ENCODE results near the gene PROM2. TPM values are rescaled to one million over a fixed set of nuclear protein-coding genes. Genes with fewer than 3 reads are reported as not detected.

The PROM2 gene
- total RNA-seq, 4 donors from 2014 or later, result 0.50 to 3.2 (median 2.1) TPM

DNA sequence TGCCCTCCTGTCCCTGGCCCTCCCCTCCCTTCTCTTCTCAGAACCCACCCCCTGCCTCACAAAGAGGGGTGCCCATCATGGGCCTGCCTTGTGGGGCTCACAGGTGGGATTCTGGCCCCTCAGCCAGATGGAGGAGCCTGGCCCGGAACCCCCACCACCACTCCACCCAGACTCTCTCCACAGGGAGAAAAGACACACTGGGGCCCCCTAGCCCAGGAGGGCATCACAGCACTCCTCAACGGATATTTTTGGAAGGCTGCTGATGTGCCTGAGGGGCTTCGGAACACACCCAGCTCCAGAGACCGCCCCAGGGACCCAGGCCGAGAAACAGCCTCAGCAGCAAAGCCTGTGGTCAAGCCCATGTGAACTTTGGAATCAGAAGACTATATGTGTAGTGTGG, 32.8 kb downstream of the PROM2 start:
- 82% methylated on average over 4 of the region's 5 CpGs for WGBS
- intact Hi-C loops (cut with DNase I), result no loop called here
- Histone ChIP-seq H3K4me1 (no peaks in the 10 kb centered on the region), H3K27ac (replicated peaks in 1 of 4) (no peak overlapping the region), H3K36me3 (no peaks in the 10 kb centered on the region), H3K27me3 (peaks cover 0 to 36% (median 0%) of the 10 kb centered on the region in 4 donors), H3K9me3 (no peaks in the 10 kb centered on the region), H3K4me3 (no peak overlapping the region)
- DNase-seq (ENCODE audit: extremely low spot score), result no peak
- TF ChIP-seq, protein P1, sequence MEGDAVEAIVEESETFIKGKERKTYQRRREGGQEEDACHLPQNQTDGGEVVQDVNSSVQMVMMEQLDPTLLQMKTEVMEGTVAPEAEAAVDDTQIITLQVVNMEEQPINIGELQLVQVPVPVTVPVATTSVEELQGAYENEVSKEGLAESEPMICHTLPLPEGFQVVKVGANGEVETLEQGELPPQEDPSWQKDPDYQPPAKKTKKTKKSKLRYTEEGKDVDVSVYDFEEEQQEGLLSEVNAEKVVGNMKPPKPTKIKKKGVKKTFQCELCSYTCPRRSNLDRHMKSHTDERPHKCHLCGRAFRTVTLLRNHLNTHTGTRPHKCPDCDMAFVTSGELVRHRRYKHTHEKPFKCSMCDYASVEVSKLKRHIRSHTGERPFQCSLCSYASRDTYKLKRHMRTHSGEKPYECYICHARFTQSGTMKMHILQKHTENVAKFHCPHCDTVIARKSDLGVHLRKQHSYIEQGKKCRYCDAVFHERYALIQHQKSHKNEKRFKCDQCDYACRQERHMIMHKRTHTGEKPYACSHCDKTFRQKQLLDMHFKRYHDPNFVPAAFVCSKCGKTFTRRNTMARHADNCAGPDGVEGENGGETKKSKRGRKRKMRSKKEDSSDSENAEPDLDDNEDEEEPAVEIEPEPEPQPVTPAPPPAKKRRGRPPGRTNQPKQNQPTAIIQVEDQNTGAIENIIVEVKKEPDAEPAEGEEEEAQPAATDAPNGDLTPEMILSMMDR (IDR thresholded peaks at IDR 0.05), result no peak
- TF ChIP-seq POLR2AphosphoS5 (IDR thresholded peaks at IDR 0.05) (no peak), POLR2A (IDR thresholded peaks at IDR 0.05; ENCODE audit: low read depth) (no peak), EP300 (IDR thresholded peaks at IDR 0.05) (no peak)

DNA sequence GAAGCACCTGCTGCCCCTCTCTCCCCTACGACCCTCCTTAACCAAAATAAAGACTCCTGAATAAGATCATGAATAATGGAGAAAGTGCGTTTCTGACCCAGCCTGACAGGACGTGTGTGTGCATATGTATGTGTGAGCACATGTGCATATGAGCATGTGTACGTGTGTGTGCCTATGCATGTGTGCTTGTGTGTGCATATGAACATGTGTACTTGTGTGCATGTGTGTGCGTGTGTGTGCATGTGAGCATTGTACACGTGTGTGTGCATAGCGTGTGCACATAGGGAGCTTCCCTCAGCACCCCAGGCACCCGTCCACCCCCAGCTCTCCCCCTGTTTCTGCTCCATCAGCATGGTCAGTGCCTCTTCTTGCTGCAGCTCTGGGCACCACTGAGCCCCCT, 33.6 kb downstream of the PROM2 start:
- no peak for DNase-seq (ENCODE audit: extremely low spot score)
- Histone ChIP-seq H3K9me3 (no peaks in the 10 kb centered on the region), H3K4me1 (no peaks in the 10 kb centered on the region), H3K36me3 (no peaks in the 10 kb centered on the region), H3K27me3 (peaks cover 0 to 31% (median 0%) of the 10 kb centered on the region in 4 donors), H3K4me3 (no peak overlapping the region), H3K27ac (replicated peaks in 1 of 4) (no peak overlapping the region)
- TF ChIP-seq EP300 (IDR thresholded peaks at IDR 0.05) (no peak), POLR2AphosphoS5 (IDR thresholded peaks at IDR 0.05) (no peak), POLR2A (IDR thresholded peaks at IDR 0.05; ENCODE audit: low read depth) (no peak)
- TF ChIP-seq, protein P1 (IDR thresholded peaks at IDR 0.05), result no peak
- intact Hi-C loops (cut with DNase I), result no loop called here
- WGBS, result 92% methylated on average over 7 of the region's 8 CpGs

DNA sequence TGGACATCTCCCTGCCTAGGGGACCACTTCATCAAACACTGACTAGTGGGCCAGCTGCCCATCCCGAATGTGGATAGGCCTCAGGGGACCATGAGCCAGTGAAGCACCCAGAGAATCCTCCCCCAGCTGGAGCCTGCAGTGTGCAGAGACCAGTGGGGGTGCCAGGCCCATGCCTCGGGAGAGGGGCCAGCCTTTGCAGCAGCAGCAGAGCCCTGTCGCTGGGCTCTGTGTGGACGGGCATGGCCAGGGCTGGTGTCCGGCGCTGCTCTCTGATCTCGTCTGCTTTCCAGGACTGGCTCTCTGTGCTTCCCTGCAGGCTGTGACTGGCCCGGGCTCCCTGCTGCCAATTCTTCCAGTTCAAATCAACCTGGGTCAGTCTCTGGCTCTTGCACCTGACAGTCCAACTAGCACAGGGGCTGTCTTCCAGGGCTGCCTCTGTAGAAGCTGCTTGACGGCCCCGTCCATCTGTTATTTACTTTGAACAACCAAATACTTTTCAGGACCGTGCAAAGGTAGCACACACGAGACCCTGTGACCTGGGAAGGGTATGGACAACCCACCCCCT, 34.3 kb downstream of the PROM2 start:
- Histone ChIP-seq H3K36me3 (no peaks in the 10 kb centered on the region), H3K27me3 (peaks cover 0 to 30% (median 0%) of the 10 kb centered on the region in 4 donors), H3K27ac (replicated peaks in 1 of 4) (no peak overlapping the region), H3K9me3 (no peaks in the 10 kb centered on the region), H3K4me1 (no peaks in the 10 kb centered on the region), H3K4me3 (no peak overlapping the region)
- 82% methylated on average over 12 of the region's 12 CpGs for WGBS
- TF ChIP-seq EP300 (IDR thresholded peaks at IDR 0.05) (no peak), POLR2A (IDR thresholded peaks at IDR 0.05; ENCODE audit: low read depth) (no peak), POLR2AphosphoS5 (IDR thresholded peaks at IDR 0.05) (no peak)
- TF ChIP-seq, protein P1 (IDR thresholded peaks at IDR 0.05), result no peak
- no peak for DNase-seq (ENCODE audit: extremely low spot score)
- intact Hi-C loops (cut with DNase I), result no loop called here

DNA sequence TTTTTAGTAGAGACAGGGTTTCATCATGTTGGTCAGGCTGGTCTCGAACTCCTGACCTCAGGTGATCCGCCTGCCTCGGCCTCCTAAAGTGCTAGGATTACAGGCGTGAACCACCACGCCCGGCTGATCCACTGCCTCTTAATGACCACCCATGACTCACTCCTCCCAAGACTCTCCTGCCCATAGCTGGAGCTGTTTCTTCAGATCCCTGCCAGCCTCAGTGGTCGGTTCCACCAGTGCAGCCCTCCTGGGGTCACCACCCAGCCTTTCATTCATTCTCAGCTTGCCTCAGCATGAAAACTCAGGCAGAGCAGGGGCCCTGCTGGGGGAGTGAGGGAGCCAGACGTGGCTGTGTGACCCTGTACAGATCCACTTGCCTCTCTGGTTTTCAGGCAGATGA, 35.4 kb downstream of the PROM2 start:
- intact Hi-C loops (cut with DNase I), result no loop called here
- Histone ChIP-seq H3K4me3 (no peak overlapping the region), H3K27ac (replicated peaks in 1 of 4) (no peak overlapping the region), H3K4me1 (no peaks in the 10 kb centered on the region), H3K27me3 (peaks cover 0 to 35% (median 0%) of the 10 kb centered on the region in 4 donors), H3K9me3 (no peaks in the 10 kb centered on the region), H3K36me3 (no peaks in the 10 kb centered on the region)
- TF ChIP-seq EP300 (IDR thresholded peaks at IDR 0.05) (no peak), POLR2A (IDR thresholded peaks at IDR 0.05; ENCODE audit: low read depth) (no peak), POLR2AphosphoS5 (IDR thresholded peaks at IDR 0.05) (no peak)
- TF ChIP-seq, protein P1 (IDR thresholded peaks at IDR 0.05), result no peak
- DNase-seq (ENCODE audit: extremely low spot score), result no peak
- WGBS, result 85% methylated on average over 8 of the region's 8 CpGs

DNA sequence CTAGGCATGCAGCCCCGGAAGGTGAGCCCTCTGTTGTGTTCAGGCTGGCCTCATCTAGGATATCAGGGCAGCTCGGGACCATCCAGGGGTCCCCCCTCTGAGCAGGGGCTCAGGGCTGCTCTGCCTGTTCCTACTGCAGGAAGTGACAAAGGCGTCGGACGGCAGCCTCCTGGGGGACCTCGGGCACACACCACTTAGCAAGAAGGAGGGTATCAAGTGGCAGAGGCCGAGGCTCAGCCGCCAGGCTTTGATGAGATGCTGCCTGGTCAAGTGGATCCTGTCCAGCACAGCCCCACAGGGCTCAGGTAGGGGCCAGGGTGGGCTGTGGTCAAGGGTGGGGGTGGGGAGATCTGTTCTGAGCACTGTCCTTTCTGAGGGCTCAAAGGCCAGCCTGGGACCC, 36.0 kb downstream of the PROM2 start:
- H3K4me1 ChIP-seq, result no peaks in the 10 kb centered on the region
- TF ChIP-seq POLR2AphosphoS5 (IDR thresholded peaks at IDR 0.05) (no peak), EP300 (IDR thresholded peaks at IDR 0.05) (no peak), POLR2A (IDR thresholded peaks at IDR 0.05; ENCODE audit: low read depth) (no peak)
- TF ChIP-seq, protein P1 (IDR thresholded peaks at IDR 0.05), result no peak
- intact Hi-C loops (cut with DNase I), result no loop called here
- no peak overlapping the region for H3K4me3 ChIP-seq
- H3K27ac ChIP-seq (replicated peaks in 1 of 4), result no peak overlapping the region
- 88% methylated on average over 2 of the region's 8 CpGs for WGBS
- H3K36me3 ChIP-seq, result no peaks in the 10 kb centered on the region
- peaks cover 0 to 39% (median 0%) of the 10 kb centered on the region in 4 donors for H3K27me3 ChIP-seq
- DNase-seq (ENCODE audit: extremely low spot score), result no peak
- no peaks in the 10 kb centered on the region for H3K9me3 ChIP-seq
